ENCODE measurements around the gene DCAF17.

DCAF17 gene

DNA sequence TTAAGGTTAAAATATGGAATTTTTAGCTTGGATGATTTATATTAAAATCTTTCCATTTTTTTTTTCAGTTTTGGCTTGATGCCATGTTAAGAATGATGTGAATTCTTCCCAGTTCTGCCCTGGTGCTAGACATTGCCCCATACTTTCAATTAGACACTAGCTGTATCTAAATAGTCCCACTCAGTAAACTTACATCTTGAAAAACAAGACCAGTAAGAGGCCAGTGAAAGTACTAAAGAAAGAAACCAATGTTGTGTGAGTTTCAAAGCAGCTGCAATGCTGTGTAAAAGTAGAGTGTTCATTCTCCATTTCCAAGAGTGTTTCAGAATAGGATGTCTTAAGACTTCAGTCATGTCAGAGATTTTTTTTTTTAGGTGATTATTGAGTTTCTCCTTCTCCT lies 48.3 kb downstream of the DCAF17 start:
- Histone ChIP-seq H3K9me2 (ENCODE audit: low read depth, low read length) (no peaks in the 10 kb centered on the region), H2AFZ (ENCODE audit: low read length) (no peak overlapping the region), H3K9me3 (ENCODE audit: low read length) (no peaks in the 10 kb centered on the region), H3K27me3 (ENCODE audit: insufficient read depth, low read length) (no peaks in the 10 kb centered on the region), H3K4me2 (ENCODE audit: low read length) (no peak overlapping the region), H4K20me1 (ENCODE audit: insufficient read depth, low read length) (no peaks in the 10 kb centered on the region), H3K36me3 (ENCODE audit: insufficient read depth, low read length) (peaks cover 16% of the 10 kb centered on the region), H3F3A (ENCODE audit: insufficient read depth, low read length) (no peaks in the 10 kb centered on the region), H3K4me3 (ENCODE audit: low read depth, low read length, poor library complexity, severe bottlenecking) (no peak overlapping the region), H3K79me2 (ENCODE audit: insufficient read depth, low read length) (no peaks in the 10 kb centered on the region), H3K9ac (ENCODE audit: low read length) (no peak overlapping the region), H3K4me1 (ENCODE audit: insufficient read depth, low read length, severe bottlenecking) (no peaks in the 10 kb centered on the region), H3K27ac (ENCODE audit: low read depth, low read length, poor library complexity, severe bottlenecking) (no peak overlapping the region)
- TF ChIP-seq, protein P1, sequence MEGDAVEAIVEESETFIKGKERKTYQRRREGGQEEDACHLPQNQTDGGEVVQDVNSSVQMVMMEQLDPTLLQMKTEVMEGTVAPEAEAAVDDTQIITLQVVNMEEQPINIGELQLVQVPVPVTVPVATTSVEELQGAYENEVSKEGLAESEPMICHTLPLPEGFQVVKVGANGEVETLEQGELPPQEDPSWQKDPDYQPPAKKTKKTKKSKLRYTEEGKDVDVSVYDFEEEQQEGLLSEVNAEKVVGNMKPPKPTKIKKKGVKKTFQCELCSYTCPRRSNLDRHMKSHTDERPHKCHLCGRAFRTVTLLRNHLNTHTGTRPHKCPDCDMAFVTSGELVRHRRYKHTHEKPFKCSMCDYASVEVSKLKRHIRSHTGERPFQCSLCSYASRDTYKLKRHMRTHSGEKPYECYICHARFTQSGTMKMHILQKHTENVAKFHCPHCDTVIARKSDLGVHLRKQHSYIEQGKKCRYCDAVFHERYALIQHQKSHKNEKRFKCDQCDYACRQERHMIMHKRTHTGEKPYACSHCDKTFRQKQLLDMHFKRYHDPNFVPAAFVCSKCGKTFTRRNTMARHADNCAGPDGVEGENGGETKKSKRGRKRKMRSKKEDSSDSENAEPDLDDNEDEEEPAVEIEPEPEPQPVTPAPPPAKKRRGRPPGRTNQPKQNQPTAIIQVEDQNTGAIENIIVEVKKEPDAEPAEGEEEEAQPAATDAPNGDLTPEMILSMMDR (IDR thresholded peaks at IDR 0.05; ENCODE audit: low read length): no peak
- TF ChIP-seq EZH2 (IDR thresholded peaks at IDR 0.05; ENCODE audit: borderline replicate concordance, low read length): no peak

DNA sequence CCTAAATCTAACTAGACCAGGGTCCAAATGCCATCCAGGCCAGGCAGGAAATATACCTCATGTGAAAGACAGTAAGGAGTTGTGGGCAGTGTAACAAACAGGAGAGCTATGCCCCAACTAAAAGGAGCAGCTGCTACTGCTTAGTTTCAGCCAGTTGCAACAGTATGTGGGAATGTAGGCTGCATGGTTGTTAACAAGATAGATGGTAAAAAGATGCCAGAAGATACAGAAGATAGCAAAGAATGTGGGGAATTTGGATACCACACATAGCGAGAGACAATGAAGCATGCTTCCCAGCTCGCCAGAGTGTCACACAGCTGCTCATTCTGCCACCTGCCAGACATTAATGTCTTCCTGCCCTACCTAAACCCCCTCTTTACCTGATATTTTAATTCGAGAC lies 48.9 kb downstream of the DCAF17 start:
- H3K4me2 ChIP-seq (ENCODE audit: low read length): no peak overlapping the region
- H3K27me3 ChIP-seq (ENCODE audit: insufficient read depth, low read length): no peaks in the 10 kb centered on the region
- no peaks in the 10 kb centered on the region for H3K79me2 ChIP-seq (ENCODE audit: insufficient read depth, low read length)
- no peaks in the 10 kb centered on the region for H3K9me2 ChIP-seq (ENCODE audit: low read depth, low read length)
- no peak overlapping the region for H3K9ac ChIP-seq (ENCODE audit: low read length)
- no peaks in the 10 kb centered on the region for H3F3A ChIP-seq (ENCODE audit: insufficient read depth, low read length)
- H3K27ac ChIP-seq (ENCODE audit: low read depth, low read length, poor library complexity, severe bottlenecking): no peak overlapping the region
- no peak for TF ChIP-seq EZH2 (IDR thresholded peaks at IDR 0.05; ENCODE audit: borderline replicate concordance, low read length)
- TF ChIP-seq, protein P1 (IDR thresholded peaks at IDR 0.05; ENCODE audit: low read length): no peak
- H2AFZ ChIP-seq (ENCODE audit: low read length): no peak overlapping the region
- H3K9me3 ChIP-seq (ENCODE audit: low read length): no peaks in the 10 kb centered on the region
- H4K20me1 ChIP-seq (ENCODE audit: insufficient read depth, low read length): no peaks in the 10 kb centered on the region
- no peak overlapping the region for H3K4me3 ChIP-seq (ENCODE audit: low read depth, low read length, poor library complexity, severe bottlenecking)
- no peaks in the 10 kb centered on the region for H3K4me1 ChIP-seq (ENCODE audit: insufficient read depth, low read length, severe bottlenecking)
- peaks cover 16% of the 10 kb centered on the region for H3K36me3 ChIP-seq (ENCODE audit: insufficient read depth, low read length)

DNA sequence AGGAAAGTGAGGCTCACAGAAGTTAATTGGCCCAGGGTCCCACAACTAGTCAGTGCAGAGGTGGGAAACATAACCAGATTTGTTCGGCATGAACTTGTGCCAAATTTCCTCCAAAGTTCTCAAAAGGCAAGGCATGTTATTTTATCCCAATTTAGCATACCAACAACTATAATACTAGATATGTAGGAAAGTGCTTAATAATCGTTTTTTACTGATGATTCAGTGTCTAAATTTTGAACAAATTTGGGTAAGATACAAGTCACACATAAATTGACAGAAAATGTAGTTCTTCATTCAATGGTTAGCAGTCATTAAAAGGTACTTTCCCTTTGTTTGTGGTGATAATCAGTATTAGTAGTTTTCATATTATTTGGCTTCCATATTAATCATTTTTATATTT lies 49.8 kb downstream of the DCAF17 start:
- Histone ChIP-seq H3K27me3 (ENCODE audit: insufficient read depth, low read length) (no peaks in the 10 kb centered on the region), H3K4me1 (ENCODE audit: insufficient read depth, low read length, severe bottlenecking) (no peaks in the 10 kb centered on the region), H3K9me2 (ENCODE audit: low read depth, low read length) (no peaks in the 10 kb centered on the region), H3K4me3 (ENCODE audit: low read depth, low read length, poor library complexity, severe bottlenecking) (no peak overlapping the region), H3K9ac (ENCODE audit: low read length) (no peak overlapping the region), H3K27ac (ENCODE audit: low read depth, low read length, poor library complexity, severe bottlenecking) (no peak overlapping the region), H3K79me2 (ENCODE audit: insufficient read depth, low read length) (no peaks in the 10 kb centered on the region), H4K20me1 (ENCODE audit: insufficient read depth, low read length) (no peaks in the 10 kb centered on the region), H3F3A (ENCODE audit: insufficient read depth, low read length) (no peaks in the 10 kb centered on the region), H3K4me2 (ENCODE audit: low read length) (no peak overlapping the region), H3K36me3 (ENCODE audit: insufficient read depth, low read length) (peaks cover 16% of the 10 kb centered on the region), H2AFZ (ENCODE audit: low read length) (no peak overlapping the region), H3K9me3 (ENCODE audit: low read length) (peaks cover 3% of the 10 kb centered on the region; the same call in 1 of the 2 replicates)
- TF ChIP-seq EZH2 (IDR thresholded peaks at IDR 0.05; ENCODE audit: borderline replicate concordance, low read length): no peak
- TF ChIP-seq, protein P1 (IDR thresholded peaks at IDR 0.05; ENCODE audit: low read length): no peak

Data from OCI-LY1 (cell line).